ENCODE data around the gene SLC38A3.

SLC38A3 gene

DNA sequence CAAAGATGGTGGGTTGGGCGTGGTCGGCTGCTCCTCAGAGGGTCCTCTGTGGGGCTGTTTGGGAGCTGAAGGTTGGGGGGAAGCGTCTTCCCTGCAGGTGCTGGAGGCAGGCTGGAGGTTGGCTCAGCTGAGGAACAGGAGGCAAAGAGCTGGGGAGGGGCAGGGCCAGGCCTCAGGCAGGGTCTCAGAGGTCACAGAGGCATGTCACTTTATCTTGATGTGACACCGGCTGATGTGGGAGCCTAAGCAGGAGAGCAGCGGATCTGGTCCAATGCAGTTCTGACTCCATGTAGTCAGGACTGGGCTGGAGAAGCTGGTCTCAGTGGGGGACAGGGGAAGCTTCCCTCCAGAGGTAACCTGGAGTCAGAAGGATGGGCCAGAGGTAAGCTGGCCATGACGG lies 21.3 kb upstream of the SLC38A3 start:
- TF ChIP-seq, protein P1, sequence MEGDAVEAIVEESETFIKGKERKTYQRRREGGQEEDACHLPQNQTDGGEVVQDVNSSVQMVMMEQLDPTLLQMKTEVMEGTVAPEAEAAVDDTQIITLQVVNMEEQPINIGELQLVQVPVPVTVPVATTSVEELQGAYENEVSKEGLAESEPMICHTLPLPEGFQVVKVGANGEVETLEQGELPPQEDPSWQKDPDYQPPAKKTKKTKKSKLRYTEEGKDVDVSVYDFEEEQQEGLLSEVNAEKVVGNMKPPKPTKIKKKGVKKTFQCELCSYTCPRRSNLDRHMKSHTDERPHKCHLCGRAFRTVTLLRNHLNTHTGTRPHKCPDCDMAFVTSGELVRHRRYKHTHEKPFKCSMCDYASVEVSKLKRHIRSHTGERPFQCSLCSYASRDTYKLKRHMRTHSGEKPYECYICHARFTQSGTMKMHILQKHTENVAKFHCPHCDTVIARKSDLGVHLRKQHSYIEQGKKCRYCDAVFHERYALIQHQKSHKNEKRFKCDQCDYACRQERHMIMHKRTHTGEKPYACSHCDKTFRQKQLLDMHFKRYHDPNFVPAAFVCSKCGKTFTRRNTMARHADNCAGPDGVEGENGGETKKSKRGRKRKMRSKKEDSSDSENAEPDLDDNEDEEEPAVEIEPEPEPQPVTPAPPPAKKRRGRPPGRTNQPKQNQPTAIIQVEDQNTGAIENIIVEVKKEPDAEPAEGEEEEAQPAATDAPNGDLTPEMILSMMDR (IDR thresholded peaks at IDR 0.05; ENCODE audit: low read depth, low read length): no peak
- TF ChIP-seq MAX (IDR thresholded peaks at IDR 0.05; ENCODE audit: low read depth, low read length) (no peak), MYC (IDR thresholded peaks at IDR 0.05; ENCODE audit: low read depth, low read length) (no peak), POLR2A (IDR thresholded peaks at IDR 0.05; ENCODE audit: extremely low read depth, insufficient read length) (no peak)
- no peak for DNase-seq (ENCODE audit: low read depth)
- no peak overlapping the region for H3K4me3 ChIP-seq (ENCODE audit: low read depth, low read length)

DNA sequence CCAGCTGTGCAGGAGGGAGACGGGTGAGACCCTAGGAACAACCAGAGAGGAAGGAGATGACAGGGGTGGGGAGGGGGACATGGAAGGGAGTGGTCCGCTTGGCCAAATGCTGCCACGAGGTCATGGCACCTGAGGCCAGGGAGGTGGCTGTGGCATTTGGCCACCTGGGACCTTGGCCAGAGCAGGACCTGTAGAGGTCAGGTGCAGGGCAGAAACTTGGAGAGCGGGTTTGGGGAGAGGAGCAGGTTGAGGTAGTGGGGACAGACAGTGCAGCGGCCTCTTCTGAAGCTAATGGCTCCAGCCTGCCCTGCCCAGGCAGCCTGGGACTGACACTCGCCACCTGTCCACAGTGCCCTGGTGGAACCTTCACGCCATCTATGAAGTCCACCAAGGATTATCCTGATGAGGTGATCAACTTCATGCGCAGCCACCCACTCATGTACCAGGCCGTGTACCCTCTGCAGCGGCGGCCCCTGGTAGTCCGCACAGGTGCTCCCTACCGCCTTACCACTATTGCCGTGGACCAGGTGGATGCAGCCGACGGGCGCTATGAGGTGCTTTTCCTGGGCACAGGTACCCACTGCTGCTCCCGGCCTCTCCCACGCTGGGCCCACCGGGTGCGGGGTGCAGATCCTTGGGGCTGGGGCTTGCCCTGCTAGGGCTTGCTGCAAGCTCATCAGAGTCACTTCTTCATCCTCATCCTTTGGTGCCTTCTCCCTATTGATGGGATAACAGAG lies 20.7 kb upstream of the SLC38A3 start:
- TF ChIP-seq MAX (IDR thresholded peaks at IDR 0.05; ENCODE audit: low read depth, low read length) (no peak), MYC (IDR thresholded peaks at IDR 0.05; ENCODE audit: low read depth, low read length) (no peak), POLR2A (IDR thresholded peaks at IDR 0.05; ENCODE audit: extremely low read depth, insufficient read length) (no peak)
- TF ChIP-seq, protein P1 (IDR thresholded peaks at IDR 0.05; ENCODE audit: low read depth, low read length): no peak
- no peak for DNase-seq (ENCODE audit: low read depth)
- no peak overlapping the region for H3K4me3 ChIP-seq (ENCODE audit: low read depth, low read length)

DNA sequence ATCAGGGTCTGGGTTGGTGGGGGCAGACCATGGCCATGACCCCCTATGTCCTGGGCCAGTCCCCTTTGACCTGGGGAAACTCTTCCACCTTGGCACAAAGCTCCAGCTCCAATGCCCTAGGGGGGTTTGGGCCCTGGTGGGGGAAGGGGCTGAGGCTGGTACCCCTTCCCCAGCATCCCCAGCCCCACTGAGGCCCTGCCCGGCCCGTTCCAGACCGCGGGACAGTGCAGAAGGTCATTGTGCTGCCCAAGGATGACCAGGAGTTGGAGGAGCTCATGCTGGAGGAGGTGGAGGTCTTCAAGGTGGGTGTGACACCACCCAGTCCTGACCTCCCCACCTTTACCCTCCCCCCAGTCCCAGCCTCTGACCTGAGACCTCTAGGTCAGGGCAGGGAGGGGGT lies 19.8 kb upstream of the SLC38A3 start:
- H3K4me3 ChIP-seq (ENCODE audit: low read depth, low read length): no peak overlapping the region
- TF ChIP-seq MAX (IDR thresholded peaks at IDR 0.05; ENCODE audit: low read depth, low read length) (no peak), MYC (IDR thresholded peaks at IDR 0.05; ENCODE audit: low read depth, low read length) (no peak), POLR2A (IDR thresholded peaks at IDR 0.05; ENCODE audit: extremely low read depth, insufficient read length) (no peak)
- TF ChIP-seq, protein P1 (IDR thresholded peaks at IDR 0.05; ENCODE audit: low read depth, low read length): no peak
- DNase-seq (ENCODE audit: low read depth): no peak

DNA sequence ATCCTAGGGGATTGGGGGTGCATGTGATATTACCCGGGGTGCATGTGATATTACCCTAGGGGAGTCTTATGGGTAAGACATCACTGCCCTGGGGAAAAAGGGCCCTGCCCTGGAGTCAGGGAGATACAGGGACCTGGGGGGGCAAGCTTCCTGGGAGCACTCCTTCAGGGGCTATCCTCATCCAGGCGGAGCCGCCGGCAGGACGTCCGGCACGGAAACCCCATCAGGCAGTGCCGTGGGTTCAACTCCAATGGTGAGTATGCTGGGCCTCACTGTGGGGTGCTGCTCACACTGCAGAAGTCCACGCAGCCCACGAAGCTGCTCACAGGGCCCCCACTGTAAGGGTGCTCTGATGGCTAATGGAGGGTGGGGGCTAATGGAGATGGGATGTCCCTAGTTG lies 19.0 kb upstream of the SLC38A3 start:
- DNase-seq (ENCODE audit: low read depth): no peak
- TF ChIP-seq MAX (IDR thresholded peaks at IDR 0.05; ENCODE audit: low read depth, low read length) (no peak), POLR2A (IDR thresholded peaks at IDR 0.05; ENCODE audit: extremely low read depth, insufficient read length) (no peak), MYC (IDR thresholded peaks at IDR 0.05; ENCODE audit: low read depth, low read length) (no peak)
- TF ChIP-seq, protein P1 (IDR thresholded peaks at IDR 0.05; ENCODE audit: low read depth, low read length): no peak
- no peak overlapping the region for H3K4me3 ChIP-seq (ENCODE audit: low read depth, low read length)

GRCh38 chr3:50187750-50188149 lies 17.3 kb upstream of the SLC38A3 start:
- TF ChIP-seq POLR2A (IDR thresholded peaks at IDR 0.05; ENCODE audit: extremely low read depth, insufficient read length) (no peak), MYC (IDR thresholded peaks at IDR 0.05; ENCODE audit: low read depth, low read length) (no peak), MAX (IDR thresholded peaks at IDR 0.05; ENCODE audit: low read depth, low read length) (no peak)
- TF ChIP-seq, protein P1 (IDR thresholded peaks at IDR 0.05; ENCODE audit: low read depth, low read length): no peak
- DNase-seq (ENCODE audit: low read depth): no peak
- H3K4me3 ChIP-seq (ENCODE audit: low read depth, low read length): no peak overlapping the region

Data from NB4 (cell line).